ENCODE results near the gene RFX5. TPM values are rescaled to one million over a fixed set of nuclear protein-coding genes. Genes with fewer than 3 reads are reported as not detected.

Gene RFX5
- total and polyA plus RNA-seq, 9 of the 15 experiments (the other 6 are each of a cell fraction or from before 2014, with no cell fraction given): 3.8 to 48.2 (median 32.2) TPM

DNA sequence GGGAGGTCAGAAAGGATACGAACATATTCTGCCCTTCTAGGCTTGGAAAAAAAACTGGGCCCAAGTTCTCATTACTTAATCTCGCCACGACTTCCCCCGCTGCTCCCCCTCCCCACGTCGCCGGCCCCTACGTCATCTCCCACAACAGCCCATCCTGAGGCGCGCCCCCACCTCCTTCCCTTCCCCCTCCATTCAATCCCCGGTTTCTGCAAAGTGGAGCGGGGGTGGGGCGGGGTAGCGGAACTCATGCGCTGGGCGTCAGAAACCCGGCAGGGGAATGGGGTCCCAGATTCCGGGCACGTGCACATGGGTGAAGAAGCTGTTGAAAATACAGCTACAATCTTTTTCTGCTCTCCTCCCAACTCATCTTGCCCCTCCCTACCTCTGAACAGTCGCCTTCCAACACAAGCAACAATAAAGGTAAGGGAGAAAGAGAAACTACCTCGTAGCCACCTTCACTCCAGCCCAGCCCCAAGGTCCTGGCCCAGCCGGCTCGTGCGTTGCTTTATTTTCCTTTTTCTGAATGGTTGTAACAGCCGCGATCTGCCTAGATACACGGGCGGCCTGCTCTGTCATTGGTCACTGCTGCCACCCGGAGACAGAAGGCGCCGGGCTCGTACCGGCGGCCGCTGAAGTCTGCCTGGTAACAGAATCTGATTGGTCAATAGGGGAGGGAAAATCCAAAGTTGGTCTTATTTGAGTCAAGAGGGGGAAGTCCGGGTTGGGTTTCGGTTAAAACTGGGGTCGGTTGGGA lies at the start of gene RFX5 (continued):
- TF ChIP-seq, protein P1, sequence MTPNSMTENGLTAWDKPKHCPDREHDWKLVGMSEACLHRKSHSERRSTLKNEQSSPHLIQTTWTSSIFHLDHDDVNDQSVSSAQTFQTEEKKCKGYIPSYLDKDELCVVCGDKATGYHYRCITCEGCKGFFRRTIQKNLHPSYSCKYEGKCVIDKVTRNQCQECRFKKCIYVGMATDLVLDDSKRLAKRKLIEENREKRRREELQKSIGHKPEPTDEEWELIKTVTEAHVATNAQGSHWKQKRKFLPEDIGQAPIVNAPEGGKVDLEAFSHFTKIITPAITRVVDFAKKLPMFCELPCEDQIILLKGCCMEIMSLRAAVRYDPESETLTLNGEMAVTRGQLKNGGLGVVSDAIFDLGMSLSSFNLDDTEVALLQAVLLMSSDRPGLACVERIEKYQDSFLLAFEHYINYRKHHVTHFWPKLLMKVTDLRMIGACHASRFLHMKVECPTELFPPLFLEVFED (CRISPR knock-in tag; conservative IDR thresholded peaks at IDR 0.05): 0 out of 2 replicates have a peak, but pooled peaks have one; percentile 31
- TF ChIP-seq, protein P2, sequence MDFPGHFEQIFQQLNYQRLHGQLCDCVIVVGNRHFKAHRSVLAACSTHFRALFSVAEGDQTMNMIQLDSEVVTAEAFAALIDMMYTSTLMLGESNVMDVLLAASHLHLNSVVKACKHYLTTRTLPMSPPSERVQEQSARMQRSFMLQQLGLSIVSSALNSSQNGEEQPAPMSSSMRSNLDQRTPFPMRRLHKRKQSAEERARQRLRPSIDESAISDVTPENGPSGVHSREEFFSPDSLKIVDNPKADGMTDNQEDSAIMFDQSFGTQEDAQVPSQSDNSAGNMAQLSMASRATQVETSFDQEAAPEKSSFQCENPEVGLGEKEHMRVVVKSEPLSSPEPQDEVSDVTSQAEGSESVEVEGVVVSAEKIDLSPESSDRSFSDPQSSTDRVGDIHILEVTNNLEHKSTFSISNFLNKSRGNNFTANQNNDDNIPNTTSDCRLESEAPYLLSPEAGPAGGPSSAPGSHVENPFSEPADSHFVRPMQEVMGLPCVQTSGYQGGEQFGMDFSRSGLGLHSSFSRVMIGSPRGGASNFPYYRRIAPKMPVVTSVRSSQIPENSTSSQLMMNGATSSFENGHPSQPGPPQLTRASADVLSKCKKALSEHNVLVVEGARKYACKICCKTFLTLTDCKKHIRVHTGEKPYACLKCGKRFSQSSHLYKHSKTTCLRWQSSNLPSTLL (IDR thresholded peaks at IDR 0.05): 0 out of 2 replicates have a peak, but pooled peaks have one; percentile 64
- TF ChIP-seq, protein P3, sequence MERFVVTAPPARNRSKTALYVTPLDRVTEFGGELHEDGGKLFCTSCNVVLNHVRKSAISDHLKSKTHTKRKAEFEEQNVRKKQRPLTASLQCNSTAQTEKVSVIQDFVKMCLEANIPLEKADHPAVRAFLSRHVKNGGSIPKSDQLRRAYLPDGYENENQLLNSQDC (CRISPR knock-in tag; IDR thresholded peaks at IDR 0.05): no peak
- no peak for TF ChIP-seq RBM39 (optimal IDR thresholded peaks at IDR 0.05; ENCODE audit: low read depth, low read length)
- no peak for TF ChIP-seq ZNF165 (CRISPR knock-in tag; IDR thresholded peaks at IDR 0.05; ENCODE audit: borderline replicate concordance)
- TF ChIP-seq, protein P4, sequence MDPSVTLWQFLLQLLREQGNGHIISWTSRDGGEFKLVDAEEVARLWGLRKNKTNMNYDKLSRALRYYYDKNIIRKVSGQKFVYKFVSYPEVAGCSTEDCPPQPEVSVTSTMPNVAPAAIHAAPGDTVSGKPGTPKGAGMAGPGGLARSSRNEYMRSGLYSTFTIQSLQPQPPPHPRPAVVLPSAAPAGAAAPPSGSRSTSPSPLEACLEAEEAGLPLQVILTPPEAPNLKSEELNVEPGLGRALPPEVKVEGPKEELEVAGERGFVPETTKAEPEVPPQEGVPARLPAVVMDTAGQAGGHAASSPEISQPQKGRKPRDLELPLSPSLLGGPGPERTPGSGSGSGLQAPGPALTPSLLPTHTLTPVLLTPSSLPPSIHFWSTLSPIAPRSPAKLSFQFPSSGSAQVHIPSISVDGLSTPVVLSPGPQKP (CRISPR knock-in tag; IDR thresholded peaks at IDR 0.05): no peak
- TF ChIP-seq CREB1 (IDR thresholded peaks at IDR 0.05): peak; percentile 90
- TF ChIP-seq CREB1 (CRISPR knock-in tag; IDR thresholded peaks at IDR 0.05): peak; percentile 76
- TF ChIP-seq, protein P5, sequence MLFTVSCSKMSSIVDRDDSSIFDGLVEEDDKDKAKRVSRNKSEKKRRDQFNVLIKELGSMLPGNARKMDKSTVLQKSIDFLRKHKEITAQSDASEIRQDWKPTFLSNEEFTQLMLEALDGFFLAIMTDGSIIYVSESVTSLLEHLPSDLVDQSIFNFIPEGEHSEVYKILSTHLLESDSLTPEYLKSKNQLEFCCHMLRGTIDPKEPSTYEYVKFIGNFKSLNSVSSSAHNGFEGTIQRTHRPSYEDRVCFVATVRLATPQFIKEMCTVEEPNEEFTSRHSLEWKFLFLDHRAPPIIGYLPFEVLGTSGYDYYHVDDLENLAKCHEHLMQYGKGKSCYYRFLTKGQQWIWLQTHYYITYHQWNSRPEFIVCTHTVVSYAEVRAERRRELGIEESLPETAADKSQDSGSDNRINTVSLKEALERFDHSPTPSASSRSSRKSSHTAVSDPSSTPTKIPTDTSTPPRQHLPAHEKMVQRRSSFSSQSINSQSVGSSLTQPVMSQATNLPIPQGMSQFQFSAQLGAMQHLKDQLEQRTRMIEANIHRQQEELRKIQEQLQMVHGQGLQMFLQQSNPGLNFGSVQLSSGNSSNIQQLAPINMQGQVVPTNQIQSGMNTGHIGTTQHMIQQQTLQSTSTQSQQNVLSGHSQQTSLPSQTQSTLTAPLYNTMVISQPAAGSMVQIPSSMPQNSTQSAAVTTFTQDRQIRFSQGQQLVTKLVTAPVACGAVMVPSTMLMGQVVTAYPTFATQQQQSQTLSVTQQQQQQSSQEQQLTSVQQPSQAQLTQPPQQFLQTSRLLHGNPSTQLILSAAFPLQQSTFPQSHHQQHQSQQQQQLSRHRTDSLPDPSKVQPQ (CRISPR knock-in tag; IDR thresholded peaks at IDR 0.05; ENCODE audit: borderline replicate concordance): no peak
- no peak for TF ChIP-seq RUNX1 (IDR thresholded peaks at IDR 0.05; ENCODE audit: low read depth)
- TF ChIP-seq MCM2 (IDR thresholded peaks at IDR 0.05; ENCODE audit: low read depth): no peak
- no peak for TF ChIP-seq U2AF1 (optimal IDR thresholded peaks at IDR 0.05; ENCODE audit: low read depth, low read length)
- TF ChIP-seq, protein P6, sequence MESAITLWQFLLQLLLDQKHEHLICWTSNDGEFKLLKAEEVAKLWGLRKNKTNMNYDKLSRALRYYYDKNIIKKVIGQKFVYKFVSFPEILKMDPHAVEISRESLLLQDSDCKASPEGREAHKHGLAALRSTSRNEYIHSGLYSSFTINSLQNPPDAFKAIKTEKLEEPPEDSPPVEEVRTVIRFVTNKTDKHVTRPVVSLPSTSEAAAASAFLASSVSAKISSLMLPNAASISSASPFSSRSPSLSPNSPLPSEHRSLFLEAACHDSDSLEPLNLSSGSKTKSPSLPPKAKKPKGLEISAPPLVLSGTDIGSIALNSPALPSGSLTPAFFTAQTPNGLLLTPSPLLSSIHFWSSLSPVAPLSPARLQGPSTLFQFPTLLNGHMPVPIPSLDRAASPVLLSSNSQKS (CRISPR knock-in tag; IDR thresholded peaks at IDR 0.05): no peak
- TF ChIP-seq RB1 (IDR thresholded peaks at IDR 0.05; ENCODE audit: low read depth): no peak
- TF ChIP-seq ZNF263 (CRISPR knock-in tag; IDR thresholded peaks at IDR 0.05; ENCODE audit: borderline replicate concordance): no peak
- no peak for TF ChIP-seq ZNF780A (CRISPR knock-in tag; IDR thresholded peaks at IDR 0.05)
- TF ChIP-seq KLF1 (tag; IDR thresholded peaks at IDR 0.05): no peak
- TF ChIP-seq PYGO2 (tag; IDR thresholded peaks at IDR 0.05): no peak
- TF ChIP-seq MYBL2 (IDR thresholded peaks at IDR 0.05; ENCODE audit: low read depth): no peak; the same call in 1 of the 2 replicates
- no peak for TF ChIP-seq MYBL2 (CRISPR knock-in tag; IDR thresholded peaks at IDR 0.05; ENCODE audit: borderline replicate concordance)
- TF ChIP-seq ZNF24 (IDR thresholded peaks at IDR 0.05): no peak

Data from K562 (cell line).